Endothelial cell of umbilical vein (primary cell): Measurements from ENCODE around the gene RFX2. TPM values are rescaled to one million over a fixed set of nuclear protein-coding genes. Genes with fewer than 3 reads are reported as not detected.

Experiments used
- BruUV-seq: library from RNA; stranded (reverse); fragments of 400-500 nt; replicated peaks from 2 replicates; lab custom pipeline; 2021; lab: Mats Ljungman, UMichigan
- CTCF ChIA-PET: fragments of 300-600, 350-600 bp; sonication (Branson Sonifier 250); formaldehyde crosslinking; loops from one replicate; lab custom pipeline; 2021; ENCODE audit warnings: antibody characterized with exemption, inconsistent platforms; lab: Charles Lee
- POLR2A ChIA-PET: fragments of 300-600, 350-600 bp; sonication (Branson Sonifier 250); formaldehyde crosslinking; loops from one replicate; lab custom pipeline; 2021; ENCODE audit warnings: antibody characterized with exemption, inconsistent platforms; lab: Charles Lee
- DNase-seq: peaks from one replicate; pipeline ENCODE4 v3.0.0-alpha.2; 2011; ENCODE audit warnings: low read depth, low spot score
- FAIRE-seq: peaks from 2 replicates; lab custom pipeline; 2011; peaks lifted over from hg19 to GRCh38; lab: Jason Lieb, UNC
- H2AFZ ChIP-seq: 2 replicates; pipeline ENCODE4 v1.6.0; 2012; ENCODE audit warnings: low read depth, low read length, control low read depth, inconsistent platforms
- H3K27ac ChIP-seq: 2 replicates; pipeline ENCODE4 v1.5.1; 2011; ENCODE audit warnings: low read depth, mild to moderate bottlenecking, control low read depth, low read length, moderate library complexity; ENCODE audit not compliant: insufficient read depth
- H3K27me3 ChIP-seq, 2 experiments: 2 replicates each; pipeline versions ENCODE4 v1.6.0 to v1.6.1; 2011; ENCODE audit warnings: low read length in 2 of 2, mixed read lengths in 1 of 2; ENCODE audit not compliant: control insufficient read depth in 2 of 2, insufficient read depth in 2 of 2
- H3K36me3 ChIP-seq, 2 experiments: 2 replicates in 1 of 2; 3 replicates in 1 of 2; pipeline ENCODE4 v1.5.1; 2011; ENCODE audit warnings: low read length in 2 of 2, mild to moderate bottlenecking in 1 of 2, moderate library complexity in 1 of 2; ENCODE audit not compliant: control insufficient read depth in 2 of 2, insufficient read depth in 2 of 2; ENCODE audit errors: extremely low read depth in 1 of 2
- H3K4me1 ChIP-seq: 3 replicates; pipeline ENCODE4 v1.5.1; 2011; ENCODE audit warnings: mild to moderate bottlenecking, low read length; ENCODE audit not compliant: control insufficient read depth, insufficient read depth; ENCODE audit errors: extremely low read depth
- H3K4me2 ChIP-seq: 2 replicates; pipeline ENCODE4 v1.6.1; 2011; ENCODE audit warnings: low read length, control low read depth, mixed read lengths; ENCODE audit not compliant: insufficient read depth
- H3K4me3 ChIP-seq, 3 experiments: fragments of 200-600 bp in 1 of 3; sonication (generic), shearing (Covaris generic) in 1 of 3; replicated peaks in 1 of 3; 2 replicates each; pipeline ENCODE4 v1.5.1; 2011 to 2016; ENCODE audit warnings: control low read depth in 3 of 3, low read length in 3 of 3, mild to moderate bottlenecking in 2 of 3, inconsistent platforms in 1 of 3, low read depth in 1 of 3, moderate library complexity in 1 of 3; ENCODE audit not compliant: insufficient read depth in 1 of 3
- H3K79me2 ChIP-seq: 2 replicates; pipeline ENCODE4 v1.6.0; 2012; ENCODE audit warnings: low read length, inconsistent platforms; ENCODE audit not compliant: control insufficient read depth, insufficient read depth
- H3K9ac ChIP-seq: replicated peaks from 2 replicates; pipeline ENCODE3; 2011; ENCODE audit warnings: low read length, control low read depth; ENCODE audit not compliant: insufficient read depth; ENCODE audit errors: extremely low read depth
- H3K9me1 ChIP-seq: replicated peaks from 3 replicates; pipeline ENCODE4 v1.6.0; 2011; ENCODE audit warnings: mild to moderate bottlenecking, low read length; ENCODE audit not compliant: control insufficient read depth, insufficient read depth; ENCODE audit errors: extremely low read depth
- H3K9me3 ChIP-seq: replicated peaks from 2 replicates; pipeline ENCODE4 v1.5.1; 2012; ENCODE audit warnings: low read length, inconsistent platforms; ENCODE audit not compliant: control insufficient read depth, insufficient read depth
- H4K20me1 ChIP-seq: replicated peaks from 2 replicates; pipeline ENCODE3; 2011; ENCODE audit warnings: mild to moderate bottlenecking, low read length; ENCODE audit not compliant: control insufficient read depth, insufficient read depth; ENCODE audit errors: extremely low read depth
- CTCF ChIP-seq, 2 donors: IDR thresholded peaks; 1 replicate in 1 of 2; 2 replicates in 1 of 2; pipeline ENCODE4 v1.5.1; 2011; ENCODE audit warnings: low read length in 2 of 2, mild to moderate bottlenecking in 2 of 2, moderate library complexity in 2 of 2, control low read depth in 1 of 2, inconsistent platforms in 1 of 2, low read depth in 1 of 2; ENCODE audit not compliant: insufficient read depth in 1 of 2; ENCODE audit errors: extremely low read depth in 1 of 2
- EZH2 ChIP-seq: IDR thresholded peaks from 2 replicates; pipeline ENCODE4 v1.6.1; 2012; ENCODE audit warnings: borderline replicate concordance, low read depth, mild to moderate bottlenecking, moderate library complexity, low read length, inconsistent platforms; ENCODE audit not compliant: severe bottlenecking
- FOS ChIP-seq: IDR thresholded peaks from 2 replicates; pipeline ENCODE4 v1.6.1; 2011; ENCODE audit warnings: mild to moderate bottlenecking, low read length, moderate library complexity, borderline replicate concordance; ENCODE audit not compliant: insufficient read depth
- GATA2 ChIP-seq: IDR thresholded peaks from 2 replicates; pipeline ENCODE4 v1.7.0; 2011; ENCODE audit warnings: low read depth, mild to moderate bottlenecking, moderate library complexity, mixed read lengths, low read length; ENCODE audit not compliant: insufficient read length, insufficient read depth
- JUN ChIP-seq: IDR thresholded peaks from 2 replicates; pipeline ENCODE4 v1.6.1; 2011; ENCODE audit warnings: borderline replicate concordance, low read depth; ENCODE audit not compliant: insufficient read length, insufficient read depth
- MAX ChIP-seq: IDR thresholded peaks from 2 replicates; pipeline ENCODE4 v1.6.1; 2011; ENCODE audit not compliant: insufficient read depth, insufficient read length
- MYC ChIP-seq: IDR thresholded peaks from one replicate; pipeline ENCODE4 v1.6.1; 2011; ENCODE audit warnings: mild to moderate bottlenecking, low read depth, low read length
- POLR2A ChIP-seq: IDR thresholded peaks from 2 replicates; pipeline ENCODE4 v1.6.1; 2012; ENCODE audit warnings: low read depth, mild to moderate bottlenecking, control low read depth, low read length
- POLR2AphosphoS5 ChIP-seq: IDR thresholded peaks from 2 replicates; pipeline ENCODE4 v1.6.1; 2012; ENCODE audit warnings: low read depth, mild to moderate bottlenecking, control low read depth, low read length, moderate library complexity; ENCODE audit not compliant: insufficient read depth
- dilution Hi-C: fragments of 300-500 bp; cut with MboI; formaldehyde crosslinking; loops from one replicate; pipeline ENCODE4 v1.15.0; 2019; ENCODE audit warnings: low sequenced_read_pairs; ENCODE audit not compliant: extremely low pct_ligation_motif_present
- intact Hi-C: fragments of 100-400 bp; cut with micrococcal nuclease; formaldehyde crosslinking; loops from one replicate; pipeline ENCODE4 v1.10.0; 2022
- polyA plus RNA-seq, 4 experiments: library from polyadenylated mRNA; depleted of rRNA in 3 of 4; stranded (reverse) in 3 of 4; unstranded in 1 of 4; fragments of >200 nt; gene quantifications; 2 replicates each; pipeline versions ENCODE4 v1.2.1 to v1.2.3, GENCODE V29; 2011 to 2012; ENCODE audit warnings: missing spikeins in 1 of 4
- total RNA-seq: library from RNA; stranded (reverse); gene quantifications from 2 replicates; pipeline ENCODE4 v1.2.3, GENCODE V29; 2021

The RFX2 gene
- total and polyA plus RNA-seq, 2 donors (not counting 3 experiments of a cell fraction or from before 2014, with no cell fraction given): 16.1 to 19.0 TPM

GRCh38 chr19:6105444-6105843 is 4.9 kb downstream of the RFX2 start:
- intact Hi-C loops (no loop called here), dilution Hi-C loops (no loop called here)
- Histone ChIP-seq H3K36me3 (no peaks in the 10 kb centered on the region), H3K27ac (no peak overlapping the region), H3K9me3 (no peaks in the 10 kb centered on the region), H3K9ac (no peak overlapping the region), H2AFZ (no peak overlapping the region), H3K4me2 (no peak overlapping the region), H3K4me3 (no peak overlapping the region), H3K9me1 (no peaks in the 10 kb centered on the region), H3K27me3 (no peaks in the 10 kb centered on the region), H4K20me1 (no peaks in the 10 kb centered on the region), H3K4me1 (peaks cover 50% of the 10 kb centered on the region), H3K79me2 (peaks cover 42% of the 10 kb centered on the region)
- DNase-seq (no peak), FAIRE-seq (no peak)
- POLR2A ChIA-PET: no interaction called here
- CTCF ChIA-PET: interaction anchor here (0.6 to 3.2 kb wide), 7 partner anchors 10 to 116 kb away, joined by 3 to 13 read pairs (median 5); no protein-coding TSS in a partner anchor
- BruUV-seq: no TSS peak
- TF ChIP-seq MAX (no peak), MYC (no peak), POLR2A (no peak), CTCF (IDR thresholded peaks at IDR 0.05; ENCODE audit: extremely low read depth in 1 of 2, insufficient read depth in 1 of 2, low read depth in 1 of 2, low read length in 2 of 2) (no peak), GATA2 (no peak), EZH2 (no peak), JUN (no peak), POLR2AphosphoS5 (no peak), FOS (no peak)
